Nephron (organoid): Measurements from ENCODE around the gene SUMO1.

ENCODE experiments used
- H3K27ac Mint-ChIP-seq, 3 experiments: 2 replicates each; pipeline ENCODE4 v1.8.0; 2020; ENCODE audit warnings: mixed read lengths in 3 of 3, mild to moderate bottlenecking in 2 of 3, moderate library complexity in 1 of 3
- H3K27me3 Mint-ChIP-seq: 2 replicates; pipeline ENCODE4 v1.8.0; 2021; ENCODE audit warnings: low read depth, mild to moderate bottlenecking, moderate library complexity, mixed read lengths
- H3K36me3 Mint-ChIP-seq: 2 replicates; pipeline ENCODE4 v1.8.0; 2020; ENCODE audit warnings: low read depth, mixed read lengths
- H3K4me1 Mint-ChIP-seq: 2 replicates; pipeline ENCODE4 v1.8.0; 2020; ENCODE audit warnings: mixed read lengths
- H3K4me3 Mint-ChIP-seq, 3 experiments: 2 replicates each; pipeline ENCODE4 v1.8.0; 2020; ENCODE audit warnings: mild to moderate bottlenecking in 3 of 3, mixed read lengths in 3 of 3, moderate library complexity in 2 of 3
- H3K9me3 Mint-ChIP-seq: 2 replicates; pipeline ENCODE4 v1.8.0; 2020; ENCODE audit warnings: mixed read lengths
- TF ChIP-seq, protein P1 (sequence below), 3 experiments: fragments of 200-600 bp; sonication (generic); IDR thresholded peaks; one replicate each; pipeline ENCODE4 v1.5.0; 2021; ENCODE audit warnings: antibody characterized with exemption in 3 of 3; ENCODE audit not compliant: unreplicated experiment in 3 of 3

Gene SUMO1

DNA sequence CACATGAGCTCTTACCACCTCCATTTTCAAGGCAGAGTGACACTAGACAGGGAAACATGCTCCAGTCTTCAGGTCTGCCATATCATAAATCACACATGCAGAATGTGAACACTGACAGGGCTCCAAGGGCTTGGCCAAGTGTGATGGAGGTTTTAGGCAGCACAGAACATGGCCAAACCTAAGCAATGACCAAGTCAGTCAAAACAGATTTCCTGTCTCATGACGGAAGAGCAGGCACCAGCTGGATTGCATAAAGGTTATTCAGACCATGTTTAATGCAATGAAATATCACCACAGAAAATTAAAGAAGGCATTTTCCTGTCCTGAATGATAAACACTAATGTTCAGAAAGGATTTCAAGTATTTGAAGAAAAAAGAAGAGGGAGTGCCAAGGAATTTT is 72.5 kb downstream of the SUMO1 start:
- TF ChIP-seq, protein P1, sequence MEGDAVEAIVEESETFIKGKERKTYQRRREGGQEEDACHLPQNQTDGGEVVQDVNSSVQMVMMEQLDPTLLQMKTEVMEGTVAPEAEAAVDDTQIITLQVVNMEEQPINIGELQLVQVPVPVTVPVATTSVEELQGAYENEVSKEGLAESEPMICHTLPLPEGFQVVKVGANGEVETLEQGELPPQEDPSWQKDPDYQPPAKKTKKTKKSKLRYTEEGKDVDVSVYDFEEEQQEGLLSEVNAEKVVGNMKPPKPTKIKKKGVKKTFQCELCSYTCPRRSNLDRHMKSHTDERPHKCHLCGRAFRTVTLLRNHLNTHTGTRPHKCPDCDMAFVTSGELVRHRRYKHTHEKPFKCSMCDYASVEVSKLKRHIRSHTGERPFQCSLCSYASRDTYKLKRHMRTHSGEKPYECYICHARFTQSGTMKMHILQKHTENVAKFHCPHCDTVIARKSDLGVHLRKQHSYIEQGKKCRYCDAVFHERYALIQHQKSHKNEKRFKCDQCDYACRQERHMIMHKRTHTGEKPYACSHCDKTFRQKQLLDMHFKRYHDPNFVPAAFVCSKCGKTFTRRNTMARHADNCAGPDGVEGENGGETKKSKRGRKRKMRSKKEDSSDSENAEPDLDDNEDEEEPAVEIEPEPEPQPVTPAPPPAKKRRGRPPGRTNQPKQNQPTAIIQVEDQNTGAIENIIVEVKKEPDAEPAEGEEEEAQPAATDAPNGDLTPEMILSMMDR (IDR thresholded peaks at IDR 0.05; ENCODE audit: unreplicated experiment in 3 of 3), result no peak
- Mint-ChIP-seq H3K9me3 (no peaks in the 10 kb centered on the region), H3K4me1 (peaks cover 41% of the 10 kb centered on the region), H3K4me3 (no peak overlapping the region), H3K27ac (peak overlapping the region in 2 of 3 experiments; percentile 38 to 60), H3K36me3 (no peaks in the 10 kb centered on the region), H3K27me3 (peaks cover 9% of the 10 kb centered on the region)

GRCh38 chr2:202165208-202165607 is 73.2 kb downstream of the SUMO1 start:
- peaks cover 5% of the 10 kb centered on the region for H3K27me3 Mint-ChIP-seq
- H3K27ac Mint-ChIP-seq, result peak overlapping the region in 2 of 3 experiments; percentile 54 to 61
- H3K9me3 Mint-ChIP-seq, result no peaks in the 10 kb centered on the region
- no peaks in the 10 kb centered on the region for H3K36me3 Mint-ChIP-seq
- H3K4me1 Mint-ChIP-seq, result peaks cover 38% of the 10 kb centered on the region
- TF ChIP-seq, protein P1 (IDR thresholded peaks at IDR 0.05; ENCODE audit: unreplicated experiment in 3 of 3), result no peak
- no peak overlapping the region for H3K4me3 Mint-ChIP-seq

GRCh38 chr2:202164411-202164810 is 74.0 kb downstream of the SUMO1 start:
- H3K4me1 Mint-ChIP-seq, result peaks cover 38% of the 10 kb centered on the region

DNA sequence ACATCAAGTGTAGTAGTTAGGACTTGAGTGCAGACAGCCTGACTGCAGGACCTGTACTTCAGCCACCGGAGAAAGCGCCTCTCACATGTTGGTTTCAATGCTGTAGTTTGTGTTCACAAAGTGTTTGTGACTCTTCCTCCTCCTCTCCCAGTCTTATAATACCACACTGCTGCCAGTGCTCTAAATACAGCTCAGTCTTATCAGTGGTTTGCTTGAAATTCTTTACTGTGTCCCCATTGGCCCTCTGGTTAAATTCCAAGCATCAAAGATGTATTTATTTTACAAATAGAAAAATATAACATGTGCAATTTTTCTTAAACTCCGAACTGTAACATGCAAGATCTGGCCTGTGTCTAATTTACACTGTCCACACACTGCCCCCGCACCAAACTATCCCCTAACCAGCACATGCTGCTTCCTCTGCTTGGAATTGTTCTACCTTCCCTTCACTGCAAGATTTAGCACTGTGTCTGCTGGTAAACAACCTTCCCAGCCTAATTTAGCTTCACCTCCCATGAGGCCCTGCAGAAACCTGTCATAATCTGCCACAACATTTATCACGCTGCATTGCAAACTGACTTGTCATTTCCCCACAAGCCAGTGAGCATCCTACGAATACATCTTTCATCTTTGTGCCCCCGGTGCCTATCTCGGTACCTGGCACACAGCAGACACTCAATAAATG is 77.1 kb downstream of the SUMO1 start:
- no peaks in the 10 kb centered on the region for H3K9me3 Mint-ChIP-seq
- H3K36me3 Mint-ChIP-seq, result no peaks in the 10 kb centered on the region
- H3K4me1 Mint-ChIP-seq, result peaks cover 53% of the 10 kb centered on the region
- H3K4me3 Mint-ChIP-seq, result no peak overlapping the region
- TF ChIP-seq, protein P1 (IDR thresholded peaks at IDR 0.05; ENCODE audit: unreplicated experiment in 3 of 3), result no peak
- peaks cover 4% of the 10 kb centered on the region for H3K27me3 Mint-ChIP-seq
- peak overlapping the region; percentile 68 to 79 (median 71) for H3K27ac Mint-ChIP-seq

More at GRCh38 chr2:202164411-202164810, 74.0 kb downstream of the SUMO1 start:
- Mint-ChIP-seq H3K27me3 (peaks cover 3% of the 10 kb centered on the region), H3K4me3 (no peak overlapping the region), H3K36me3 (no peaks in the 10 kb centered on the region), H3K9me3 (no peaks in the 10 kb centered on the region), H3K27ac (peak overlapping the region; percentile 21 to 61 (median 54))
- TF ChIP-seq, protein P1 (IDR thresholded peaks at IDR 0.05; ENCODE audit: unreplicated experiment in 3 of 3), result no peak

DNA sequence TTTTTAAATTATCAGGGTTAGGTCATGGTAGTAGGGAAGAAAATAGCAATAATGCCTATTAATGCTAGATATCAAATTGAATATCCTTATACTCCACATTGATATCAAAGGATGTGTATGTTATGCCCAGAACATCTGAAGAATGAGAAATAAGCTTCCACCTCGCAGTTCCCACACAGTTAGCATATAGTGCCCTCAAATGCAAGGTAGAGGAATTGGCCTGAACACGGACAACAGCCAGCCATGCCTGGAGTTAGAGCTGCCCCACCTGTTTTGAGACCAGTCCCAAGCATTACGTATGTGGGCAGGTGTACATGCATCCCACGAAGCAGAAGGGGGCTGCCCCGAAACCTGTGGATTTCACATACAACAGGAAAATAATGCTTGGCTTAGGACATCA is 79.6 kb downstream of the SUMO1 start:
- Mint-ChIP-seq H3K4me3 (no peak overlapping the region), H3K36me3 (no peaks in the 10 kb centered on the region), H3K27me3 (peaks cover 4% of the 10 kb centered on the region), H3K4me1 (peaks cover 50% of the 10 kb centered on the region), H3K27ac (peak overlapping the region; percentile 17 to 82 (median 78)), H3K9me3 (no peaks in the 10 kb centered on the region)
- TF ChIP-seq, protein P1 (IDR thresholded peaks at IDR 0.05; ENCODE audit: unreplicated experiment in 3 of 3), result peak; percentile 41 to 49 (median 42)
